CD14-positive monocyte (primary cell): ENCODE data around the gene NDUFS1. TPM values are rescaled to one million over a fixed set of nuclear protein-coding genes. Genes with fewer than 3 reads are reported as not detected.

Source experiments
- DNase-seq, 3 donors: peaks; one replicate each; pipeline ENCODE4 v3.0.0-alpha.2; 2011 to 2022
- H2AFZ ChIP-seq: 2 replicates; pipeline ENCODE4 v1.6.0; 2012; ENCODE audit warnings: mild to moderate bottlenecking, low read depth, low read length, inconsistent platforms; ENCODE audit not compliant: insufficient read depth, poor library complexity, severe bottlenecking
- H3K27ac ChIP-seq, 2 donors: 1 replicate in 1 of 2; 2 replicates in 1 of 2; pipeline ENCODE4 v1.5.1; 2012 to 2013; ENCODE audit warnings: low read length in 2 of 2, control low read depth in 1 of 2, inconsistent platforms in 1 of 2, low read depth in 1 of 2, mild to moderate bottlenecking in 1 of 2
- H3K27me3 ChIP-seq, 2 donors: one replicate each; pipeline versions ENCODE4 v1.6.0 to v1.6.1; 2011 to 2013; ENCODE audit warnings: low read length in 2 of 2; ENCODE audit not compliant: control insufficient read depth in 2 of 2, insufficient read depth in 2 of 2
- H3K36me3 ChIP-seq, 2 donors: replicated peaks in 1 of 2; 1 replicate in 1 of 2; 2 replicates in 1 of 2; pipeline versions ENCODE4 v1.5.1 to v1.6.1; 2012 to 2013; ENCODE audit warnings: low read length in 2 of 2, control low read depth in 1 of 2, inconsistent platforms in 1 of 2, mild to moderate bottlenecking in 1 of 2; ENCODE audit not compliant: insufficient read depth in 2 of 2, control insufficient read depth in 1 of 2
- H3K4me1 ChIP-seq, 2 donors: 1 replicate in 1 of 2; 2 replicates in 1 of 2; pipeline versions ENCODE4 v1.5.1 to v1.6.1; 2012 to 2013; ENCODE audit warnings: low read length in 2 of 2, control low read depth in 1 of 2, inconsistent platforms in 1 of 2, mild to moderate bottlenecking in 1 of 2, moderate library complexity in 1 of 2; ENCODE audit not compliant: insufficient read depth in 2 of 2, control insufficient read depth in 1 of 2
- H3K4me2 ChIP-seq: replicated peaks from 2 replicates; pipeline ENCODE3; 2012; ENCODE audit warnings: low read length, moderate library complexity, mild to moderate bottlenecking; ENCODE audit not compliant: poor library complexity, severe bottlenecking; ENCODE audit errors: extremely low read depth
- H3K4me3 ChIP-seq, 3 experiments: fragments of 200-600 bp in 1 of 3; sonication (generic) in 1 of 3; replicated peaks in 1 of 3; 1 replicate in 2 of 3; 2 replicates in 1 of 3; pipeline ENCODE4 v1.5.1; 2011 to 2013; ENCODE audit warnings: low read length in 3 of 3, mild to moderate bottlenecking in 3 of 3, control low read depth in 2 of 3, low read depth in 2 of 3, inconsistent platforms in 1 of 3, moderate library complexity in 1 of 3
- H3K79me2 ChIP-seq: 2 replicates; pipeline ENCODE4 v1.6.0; 2012; ENCODE audit warnings: mild to moderate bottlenecking, control low read depth, inconsistent platforms, low read length, moderate library complexity; ENCODE audit not compliant: insufficient read depth
- H3K9ac ChIP-seq: 2 replicates; pipeline ENCODE4 v1.6.0; 2017; ENCODE audit warnings: low read length, mild to moderate bottlenecking; ENCODE audit not compliant: insufficient read depth, poor library complexity, severe bottlenecking
- H3K9me3 ChIP-seq, 2 donors: replicated peaks in 1 of 2; 1 replicate in 1 of 2; 2 replicates in 1 of 2; pipeline versions ENCODE4 v1.5.1 to v1.6.1; 2012 to 2013; ENCODE audit warnings: low read length in 2 of 2, control low read depth in 1 of 2; ENCODE audit not compliant: control insufficient read depth in 1 of 2, insufficient read depth in 1 of 2
- H4K20me1 ChIP-seq: 2 replicates; pipeline ENCODE4 v1.6.0; 2012; ENCODE audit warnings: mild to moderate bottlenecking, low read length, control low read depth, moderate library complexity; ENCODE audit not compliant: insufficient read depth
- H3K27ac Mint-ChIP-seq, 7 donors: one replicate each; pipeline ENCODE4 v1.8.0; 2020; ENCODE audit warnings: mild to moderate bottlenecking in 7 of 7, mixed read lengths in 7 of 7, moderate library complexity in 6 of 7, inconsistent platforms in 2 of 7
- H3K27me3 Mint-ChIP-seq, 3 donors: one replicate each; pipeline ENCODE4 v1.8.0; 2021 to 2022; ENCODE audit warnings: low read depth in 3 of 3, mild to moderate bottlenecking in 3 of 3, mixed read lengths in 3 of 3, moderate library complexity in 3 of 3, inconsistent platforms in 1 of 3
- H3K36me3 Mint-ChIP-seq, 2 donors: one replicate each; pipeline ENCODE4 v1.8.0; 2020; ENCODE audit warnings: mixed read lengths in 2 of 2, inconsistent platforms in 1 of 2, mild to moderate bottlenecking in 1 of 2
- H3K4me1 Mint-ChIP-seq: one replicate; pipeline ENCODE4 v1.8.0; 2020; ENCODE audit warnings: mild to moderate bottlenecking, mixed read lengths
- H3K4me3 Mint-ChIP-seq, 2 donors: one replicate each; pipeline ENCODE4 v1.8.0; 2020; ENCODE audit warnings: mild to moderate bottlenecking in 2 of 2, mixed read lengths in 2 of 2, moderate library complexity in 1 of 2
- H3K9me3 Mint-ChIP-seq, 7 donors: one replicate each; pipeline ENCODE4 v1.8.0; 2020 to 2022; ENCODE audit warnings: mixed read lengths in 7 of 7, mild to moderate bottlenecking in 6 of 7, moderate library complexity in 6 of 7, inconsistent platforms in 2 of 7
- WGBS: methylation state at CpG from one replicate; pipeline ENCODE4 v1.1.5; 2013; ENCODE audit warnings: missing lambda C conversion rate; ENCODE audit not compliant: insufficient coverage; 5-methylcytosine and 5-hydroxymethylcytosine counted together
- intact Hi-C, 2 donors: fragments of 100-400 bp; cut with micrococcal nuclease; formaldehyde crosslinking; loops; one replicate each; pipeline versions ENCODE4 v1.15.0 to v1.15.1; 2023
- polyA plus RNA-seq, 3 donors: library from polyadenylated mRNA; depleted of rRNA in 1 of 3; unstranded in 2 of 3; stranded (reverse) in 1 of 3; fragments of 300-500 nt in 2 of 3; fragments of >200 nt in 1 of 3; fragmentation: Illumina TruSeq in 2 of 3; gene quantifications; 1 replicate in 2 of 3; 2 replicates in 1 of 3; pipeline ENCODE4 v1.2.3, GENCODE V29; 2012 to 2021
- TF ChIP-seq, protein P1 (sequence below): fragments of 200-600 bp; IDR thresholded peaks from one replicate; pipeline ENCODE4 v1.8.0; 2022; ENCODE audit warnings: antibody characterized with exemption, mild to moderate bottlenecking

NDUFS1 gene
- polyA plus RNA-seq, 3 donors = 22.8 to 43.9 (median 37.9) TPM

GRCh38 chr2:206192157-206192556 lies 32.9 kb upstream of the NDUFS1 start:
- Mint-ChIP-seq H3K27ac (no peak overlapping the region), H3K4me1 (peaks cover 6% of the 10 kb centered on the region), H3K9me3 (peaks cover 0 to 3% (median 0%) of the 10 kb centered on the region in 7 donors), H3K27me3 (peaks cover 4 to 22% (median 17%) of the 10 kb centered on the region in 3 donors), H3K4me3 (no peak overlapping the region), H3K36me3 (no peaks in the 10 kb centered on the region)
- no peak for DNase-seq
- no peak overlapping the region for H3K9ac ChIP-seq
- no peaks in the 10 kb centered on the region for H3K79me2 ChIP-seq
- no peaks in the 10 kb centered on the region for H3K9me3 ChIP-seq
- H3K4me2 ChIP-seq = no peak overlapping the region
- H3K4me3 ChIP-seq = no peak overlapping the region
- no peaks in the 10 kb centered on the region for H3K36me3 ChIP-seq
- intact Hi-C loops = no loop called here
- WGBS = no CpG with 5 or more reads among the region's 3 CpGs
- no peak overlapping the region for H3K27ac ChIP-seq
- TF ChIP-seq, protein P1, sequence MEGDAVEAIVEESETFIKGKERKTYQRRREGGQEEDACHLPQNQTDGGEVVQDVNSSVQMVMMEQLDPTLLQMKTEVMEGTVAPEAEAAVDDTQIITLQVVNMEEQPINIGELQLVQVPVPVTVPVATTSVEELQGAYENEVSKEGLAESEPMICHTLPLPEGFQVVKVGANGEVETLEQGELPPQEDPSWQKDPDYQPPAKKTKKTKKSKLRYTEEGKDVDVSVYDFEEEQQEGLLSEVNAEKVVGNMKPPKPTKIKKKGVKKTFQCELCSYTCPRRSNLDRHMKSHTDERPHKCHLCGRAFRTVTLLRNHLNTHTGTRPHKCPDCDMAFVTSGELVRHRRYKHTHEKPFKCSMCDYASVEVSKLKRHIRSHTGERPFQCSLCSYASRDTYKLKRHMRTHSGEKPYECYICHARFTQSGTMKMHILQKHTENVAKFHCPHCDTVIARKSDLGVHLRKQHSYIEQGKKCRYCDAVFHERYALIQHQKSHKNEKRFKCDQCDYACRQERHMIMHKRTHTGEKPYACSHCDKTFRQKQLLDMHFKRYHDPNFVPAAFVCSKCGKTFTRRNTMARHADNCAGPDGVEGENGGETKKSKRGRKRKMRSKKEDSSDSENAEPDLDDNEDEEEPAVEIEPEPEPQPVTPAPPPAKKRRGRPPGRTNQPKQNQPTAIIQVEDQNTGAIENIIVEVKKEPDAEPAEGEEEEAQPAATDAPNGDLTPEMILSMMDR = no peak
- H4K20me1 ChIP-seq = no peaks in the 10 kb centered on the region
- no peak overlapping the region for H2AFZ ChIP-seq
- peaks cover 0 to 3% of the 10 kb centered on the region in 2 donors for H3K27me3 ChIP-seq
- H3K4me1 ChIP-seq = peaks cover 0 to 7% of the 10 kb centered on the region in 2 donors

DNA sequence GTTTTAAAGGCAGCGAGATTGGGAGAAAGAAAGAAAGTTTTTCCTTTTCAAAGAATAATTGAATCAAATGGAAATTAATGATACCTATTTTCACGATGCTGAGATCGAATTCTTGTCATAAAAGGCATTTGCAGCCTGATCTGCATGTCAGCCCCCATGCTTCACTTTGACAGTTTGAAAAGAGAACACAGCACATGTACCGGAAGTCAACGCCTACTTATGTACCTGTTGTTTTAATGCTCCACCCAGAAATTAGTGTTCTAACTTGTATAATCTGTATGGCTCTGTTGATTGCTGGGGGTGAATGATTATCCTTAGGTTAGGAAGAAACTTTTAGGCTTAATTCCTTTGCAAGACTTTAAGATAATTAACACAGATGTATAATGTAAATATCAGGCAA lies 31.4 kb upstream of the NDUFS1 start:
- H2AFZ ChIP-seq = no peak overlapping the region
- intact Hi-C loops = no loop called here
- 89% methylated on average over 2 of the region's 5 CpGs for WGBS
- no peak overlapping the region for H3K4me3 ChIP-seq
- Mint-ChIP-seq H3K27ac (no peak overlapping the region), H3K9me3 (peaks cover 0 to 3% (median 0%) of the 10 kb centered on the region in 7 donors), H3K36me3 (no peaks in the 10 kb centered on the region), H3K4me1 (peaks cover 6% of the 10 kb centered on the region), H3K27me3 (peaks cover 5 to 17% (median 16%) of the 10 kb centered on the region in 3 donors), H3K4me3 (no peak overlapping the region)
- H3K9me3 ChIP-seq = no peaks in the 10 kb centered on the region
- H3K4me1 ChIP-seq = peaks cover 0 to 7% of the 10 kb centered on the region in 2 donors
- H3K4me2 ChIP-seq = no peak overlapping the region
- peaks cover 0 to 3% of the 10 kb centered on the region in 2 donors for H3K27me3 ChIP-seq
- no peak overlapping the region for H3K9ac ChIP-seq
- H3K79me2 ChIP-seq = no peaks in the 10 kb centered on the region
- no peak for DNase-seq
- H4K20me1 ChIP-seq = no peaks in the 10 kb centered on the region
- no peak overlapping the region for H3K27ac ChIP-seq
- no peaks in the 10 kb centered on the region for H3K36me3 ChIP-seq
- TF ChIP-seq, protein P1 = no peak
